ENCODE measurements around the gene TMTC1.

GRCh38 chr12:29674463-29674862 lies 109.3 kb downstream of the TMTC1 start:
- no peak for TF ChIP-seq EZH2phosphoT487 (IDR thresholded peaks at IDR 0.05; ENCODE audit: unreplicated experiment)
- TF ChIP-seq CREB1 (CRISPR knock-in tag; IDR thresholded peaks at IDR 0.05; ENCODE audit: low read depth): no peak
- TF ChIP-seq NANOG (IDR thresholded peaks at IDR 0.05; ENCODE audit: borderline replicate concordance): no peak
- TF ChIP-seq CTCF (conservative IDR thresholded peaks at IDR 0.05; ENCODE audit: low read depth in 2 of 2): no peak
- TF ChIP-seq POLR2AphosphoS5 (IDR thresholded peaks at IDR 0.05; ENCODE audit: low read depth): no peak
- TF ChIP-seq EZH2 (IDR thresholded peaks at IDR 0.05; ENCODE audit: low read depth, unreplicated experiment): no peak
- TF ChIP-seq REST (IDR thresholded peaks at IDR 0.05; ENCODE audit: unreplicated experiment): no peak
- TF ChIP-seq ZNF331 (CRISPR knock-in tag; IDR thresholded peaks at IDR 0.05; ENCODE audit: low read depth): no peak
- no peak for TF ChIP-seq STAT1 (IDR thresholded peaks at IDR 0.05; ENCODE audit: unreplicated experiment)
- no peak for TF ChIP-seq ETS1 (IDR thresholded peaks at IDR 0.05)
